Measurements from ENCODE around the gene CACNA1F.

Gene CACNA1F

GRCh38 chrX:49210406-49210805 is 22.7 kb downstream of the CACNA1F start:
- no peak for TF ChIP-seq CTCF (IDR thresholded peaks at IDR 0.05; ENCODE audit: control insufficient read depth, extremely low read depth, insufficient read depth)
- no peak overlapping the region for H3K4me3 ChIP-seq (ENCODE audit: low read depth, low read length)
- no peak for DNase-seq (ENCODE audit: low read depth)

- H3K4me3 ChIP-seq (ENCODE audit: low read depth, low read length): no peak overlapping the region
Measured at GRCh38 chrX:49209434-49210251, 23.5 kb downstream of the CACNA1F start.

GRCh38 chrX:49208399-49208798 is 24.7 kb downstream of the CACNA1F start:
- no peak for DNase-seq (ENCODE audit: low read depth)
- TF ChIP-seq CTCF (IDR thresholded peaks at IDR 0.05; ENCODE audit: control insufficient read depth, extremely low read depth, insufficient read depth): no peak
- H3K4me3 ChIP-seq (ENCODE audit: low read depth, low read length): no peak overlapping the region

More at GRCh38 chrX:49209434-49210251, 23.5 kb downstream of the CACNA1F start:
- DNase-seq (ENCODE audit: low read depth): no peak
- no peak for TF ChIP-seq CTCF (IDR thresholded peaks at IDR 0.05; ENCODE audit: control insufficient read depth, extremely low read depth, insufficient read depth)

GRCh38 chrX:49206543-49206942 is 26.6 kb downstream of the CACNA1F start:
- no peak for TF ChIP-seq CTCF (IDR thresholded peaks at IDR 0.05; ENCODE audit: control insufficient read depth, extremely low read depth, insufficient read depth)
- no peak for DNase-seq (ENCODE audit: low read depth)
- no peak overlapping the region for H3K4me3 ChIP-seq (ENCODE audit: low read depth, low read length)

GRCh38 chrX:49205443-49205842 is 27.7 kb downstream of the CACNA1F start:
- H3K4me3 ChIP-seq (ENCODE audit: low read depth, low read length): no peak overlapping the region
- TF ChIP-seq CTCF (IDR thresholded peaks at IDR 0.05; ENCODE audit: control insufficient read depth, extremely low read depth, insufficient read depth): no peak
- DNase-seq (ENCODE audit: low read depth): no peak

GRCh38 chrX:49204709-49205108 is 28.4 kb downstream of the CACNA1F start:
- no peak overlapping the region for H3K4me3 ChIP-seq (ENCODE audit: low read depth, low read length)
- DNase-seq (ENCODE audit: low read depth): no peak
- no peak for TF ChIP-seq CTCF (IDR thresholded peaks at IDR 0.05; ENCODE audit: control insufficient read depth, extremely low read depth, insufficient read depth)

- no peak for DNase-seq (ENCODE audit: low read depth)
- no peak overlapping the region for H3K4me3 ChIP-seq (ENCODE audit: low read depth, low read length)
- no peak for TF ChIP-seq CTCF (IDR thresholded peaks at IDR 0.05; ENCODE audit: control insufficient read depth, extremely low read depth, insufficient read depth)
Measured at GRCh38 chrX:49204017-49204416, 29.1 kb downstream of the CACNA1F start.
